Right ventricle myocardium inferior (tissue), 1 donor: ENCODE measurements around the gene PCDHGA3. TPM values are rescaled to one million over a fixed set of nuclear protein-coding genes. Genes with fewer than 3 reads are reported as not detected.
"Not testable (repeated sequence)": the region's sequence is repeated elsewhere in the genome, so short reads cannot be mapped to it uniquely, and the experiment has no call there.

Experiments
- ATAC-seq: fragments of 200-7000 bp; cut with Tn5 transposase; one replicate; pipeline ENCODE4 v1.9.1; 2020; ENCODE audit warnings: mild to moderate bottlenecking, moderate library complexity
- DNase-seq: peaks from one replicate; pipeline ENCODE4 v3.0.0; 2021; ENCODE audit errors: missing footprints
- intact Hi-C: fragments of 100-400 bp; cut with DNase I; formaldehyde crosslinking; loops from one replicate; pipeline ENCODE4 v1.11.0; 2022
- long read RNA-seq: library from polyadenylated mRNA; unstranded; transcript quantifications from one replicate; pipeline ENCODE4 v2.0.0, GENCODE V29; 2021
- total RNA-seq: library from RNA; stranded (reverse); fragmentation: NEBNext Ultra II Directional; extraction: Animal tissue kit (Norgen Biotek cat#: 25700); gene quantifications from one replicate; pipeline ENCODE4 v1.2.1, GENCODE V29; 2021
- donor health status: DM: no; HTN: yes; CAD: no; lungs with severe emphysema.

PCDHGA3 gene
- total RNA-seq = 9.8 TPM
- long read RNA-seq = 0 reads

DNA sequence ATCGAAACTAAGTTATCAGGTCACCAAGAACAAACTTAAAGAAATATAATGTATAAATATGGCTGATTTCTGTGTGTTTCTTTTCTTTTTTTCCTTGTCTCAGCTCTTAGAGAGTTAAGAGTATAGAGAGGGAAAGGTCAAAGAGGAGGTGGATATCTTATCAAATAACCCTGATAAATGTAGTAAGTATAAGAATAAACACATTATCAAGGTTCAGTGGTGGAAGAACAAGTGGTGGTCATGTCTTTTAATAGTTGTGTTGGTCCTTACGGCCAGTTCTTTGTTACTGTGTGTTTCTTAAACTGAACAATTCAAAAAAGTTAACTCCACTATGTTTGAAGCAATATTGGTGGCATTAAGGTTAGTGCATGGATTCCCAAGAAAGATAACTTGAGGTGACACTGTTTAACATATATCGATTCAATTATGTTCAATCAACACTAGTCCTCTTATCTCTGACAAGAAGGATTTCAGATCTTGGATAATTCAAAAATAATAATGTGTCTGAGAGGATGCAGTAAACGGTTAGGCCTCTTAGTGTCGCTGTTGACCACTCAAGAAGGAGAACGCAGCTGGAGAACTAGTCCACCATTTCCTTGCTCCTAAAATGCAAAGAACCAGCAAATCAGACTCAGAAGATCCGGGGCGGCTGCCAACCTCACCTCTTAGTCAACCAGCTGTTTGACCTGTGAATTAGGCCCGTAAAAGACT is at the start of gene PCDHGA3:
Gene PCDHGA3 (plus strand): TSS at position 588 of the 711 bp plus-strand sequence. CDS start 205 bp downstream, outside the sequence.
- intact Hi-C loops = no loop called here

DNA sequence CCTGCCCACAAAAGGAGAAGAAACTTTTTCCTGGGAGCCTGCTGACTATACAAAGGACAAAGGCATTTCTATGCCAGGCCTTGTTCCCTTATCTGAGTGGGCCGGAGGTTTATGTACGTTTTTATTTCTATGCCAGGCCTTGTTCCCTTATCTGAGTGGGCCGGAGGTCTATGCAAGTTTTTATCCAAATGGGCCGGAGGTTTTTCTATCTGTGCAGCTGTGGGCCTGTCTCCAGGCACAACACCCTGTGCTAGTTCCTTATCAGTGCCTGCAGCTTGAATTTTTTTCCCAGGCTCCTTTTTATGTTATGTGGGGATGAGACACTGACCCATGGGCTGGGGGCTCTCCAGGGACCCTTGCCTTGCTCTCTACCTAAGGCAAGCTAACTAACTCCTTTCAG is 45.3 kb upstream of the PCDHGA3 start:
- ATAC-seq (no peak), DNase-seq (no peak)
- intact Hi-C loops = no loop called here

More for the DNA sequence above, at the start of gene PCDHGA3:
- no peak for DNase-seq
- peak; percentile 56 for ATAC-seq

DNA sequence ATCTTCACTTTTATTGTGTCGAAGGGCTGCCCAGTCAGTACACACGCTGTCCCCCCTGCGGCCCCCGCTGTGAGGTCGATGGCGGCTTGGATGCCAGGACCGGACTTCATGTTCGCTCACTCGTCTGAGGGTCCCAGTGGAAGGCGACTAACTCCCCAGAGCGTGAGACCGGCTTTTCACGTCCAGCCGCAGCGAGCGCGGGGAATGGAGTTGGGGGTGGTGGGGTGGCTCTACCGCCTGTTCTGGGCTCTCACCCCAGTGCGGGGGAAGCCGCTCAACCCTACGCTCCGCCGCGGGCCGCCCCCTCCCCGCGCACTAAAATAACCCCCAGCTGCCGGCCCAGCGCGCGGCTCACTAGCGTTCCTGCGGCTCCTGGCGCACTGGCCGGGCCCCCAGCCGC is 39.9 kb upstream of the PCDHGA3 start, which contains the start of gene SLC25A2:
Gene SLC25A2 (minus strand): TSS at position 294 of the 400 bp plus-strand sequence. CDS start 184 bp downstream, at position 110.
- DNase-seq = no peak
- ATAC-seq = no peak
- intact Hi-C loops = no loop called here

DNA sequence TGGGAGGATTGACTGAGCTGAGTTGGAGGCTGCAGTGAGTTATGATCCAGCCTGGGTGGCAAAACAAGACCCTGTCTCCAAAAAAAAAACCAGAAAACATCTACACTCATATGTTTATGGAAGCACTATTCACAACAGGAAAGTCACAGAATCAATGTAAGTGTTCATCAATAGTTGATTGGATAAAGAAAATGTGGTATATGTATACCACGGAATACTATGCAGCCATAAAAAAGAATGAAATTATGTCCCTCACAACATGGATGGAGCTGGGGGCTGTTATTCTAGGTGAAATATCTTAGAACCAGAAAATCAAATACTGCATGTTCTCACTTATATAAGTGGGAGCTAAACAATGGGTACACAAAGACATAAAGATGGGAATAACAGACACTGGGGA is 37.0 kb upstream of the PCDHGA3 start:
- ATAC-seq = no peak
- DNase-seq = no peak
- intact Hi-C loops = no loop called here

DNA sequence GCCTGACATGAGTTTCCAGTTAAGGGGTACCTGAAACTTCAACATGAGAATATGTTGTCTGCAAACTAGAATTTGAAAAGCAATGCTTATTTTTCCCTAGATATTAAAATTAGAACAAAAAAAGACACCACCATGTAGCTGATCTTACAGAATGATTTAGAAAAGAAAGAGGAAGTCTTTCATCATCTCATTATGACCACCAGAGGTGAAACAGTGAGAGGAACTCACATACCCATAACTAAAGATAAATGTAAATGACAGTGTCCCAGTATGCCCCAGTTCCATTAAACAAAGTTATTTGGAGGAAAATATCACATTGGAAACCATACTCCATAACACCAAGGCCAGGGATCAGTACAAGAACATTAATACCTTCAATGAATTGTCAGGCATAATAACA is 29.9 kb upstream of the PCDHGA3 start:
- intact Hi-C loops = no loop called here
- no peak for ATAC-seq

DNA sequence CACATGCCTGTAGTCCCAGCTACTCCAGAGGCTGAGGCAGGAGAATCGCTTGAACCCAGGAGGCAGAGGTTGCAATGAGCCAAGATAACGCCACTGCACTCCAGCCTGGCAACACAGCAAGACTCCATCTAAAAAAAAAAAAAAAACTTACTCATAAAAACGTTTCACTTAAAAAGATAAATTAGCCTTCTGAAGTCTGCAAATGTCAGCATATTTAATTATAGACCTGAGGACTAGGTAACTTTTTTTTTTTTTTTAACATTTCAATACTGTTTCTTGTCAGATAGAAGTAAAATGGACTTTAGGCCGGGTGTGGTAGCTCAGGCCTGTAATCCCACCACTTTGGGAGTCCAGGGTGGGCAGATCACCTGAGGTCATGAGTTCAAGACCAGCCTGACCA is 26.7 kb upstream of the PCDHGA3 start:
- DNase-seq, ATAC-seq, intact Hi-C loops: not testable (repeated sequence)

More for the DNA sequence above, 29.9 kb upstream of the PCDHGA3 start:
- no peak for DNase-seq

DNA sequence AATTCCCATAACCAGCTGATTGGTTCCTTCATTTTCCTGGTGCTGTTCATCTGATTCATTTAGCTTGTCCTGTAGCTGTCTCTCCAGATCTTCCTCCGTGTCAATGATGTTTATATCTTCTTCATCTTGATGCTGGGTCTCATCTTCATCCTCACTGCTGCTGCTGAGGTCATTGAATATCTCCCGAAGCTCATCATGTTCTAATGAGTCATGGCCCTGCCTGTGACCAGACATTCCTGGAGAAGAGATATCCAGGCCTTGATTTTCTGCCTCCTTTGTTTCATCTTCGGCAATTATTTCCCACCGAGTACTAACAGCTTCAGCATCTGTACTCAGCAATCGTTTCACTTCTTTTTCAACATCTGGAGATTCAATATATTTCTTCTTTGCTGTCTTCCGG is 24.4 kb upstream of the PCDHGA3 start:
- ATAC-seq (no peak), DNase-seq (no peak)
- intact Hi-C loops = no loop called here

DNA sequence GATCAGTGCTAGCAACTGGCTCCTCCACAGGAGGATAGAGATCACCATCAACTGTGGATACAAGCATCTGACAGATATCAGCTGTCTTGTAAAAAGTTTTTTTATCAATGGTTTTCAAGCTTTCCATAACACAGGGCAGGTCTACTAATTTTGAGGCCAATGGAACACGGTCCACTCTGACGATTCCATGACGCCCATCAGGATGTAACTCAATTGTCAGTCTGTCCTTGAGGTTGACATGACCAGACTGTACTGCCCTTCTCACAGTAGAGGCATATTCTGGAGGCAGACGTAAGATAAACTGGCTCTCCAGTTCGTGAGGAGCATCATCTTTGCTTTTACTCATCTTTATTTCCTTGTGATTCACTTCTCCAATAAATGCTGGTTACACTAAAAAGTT is 23.9 kb upstream of the PCDHGA3 start:
- no peak for ATAC-seq
- intact Hi-C loops = loop anchor here (2.0 to 10.0 kb wide), 2 partner anchors 105 to 241 kb away; partner anchors contain the start of gene PCDHB13
- DNase-seq = no peak

DNA sequence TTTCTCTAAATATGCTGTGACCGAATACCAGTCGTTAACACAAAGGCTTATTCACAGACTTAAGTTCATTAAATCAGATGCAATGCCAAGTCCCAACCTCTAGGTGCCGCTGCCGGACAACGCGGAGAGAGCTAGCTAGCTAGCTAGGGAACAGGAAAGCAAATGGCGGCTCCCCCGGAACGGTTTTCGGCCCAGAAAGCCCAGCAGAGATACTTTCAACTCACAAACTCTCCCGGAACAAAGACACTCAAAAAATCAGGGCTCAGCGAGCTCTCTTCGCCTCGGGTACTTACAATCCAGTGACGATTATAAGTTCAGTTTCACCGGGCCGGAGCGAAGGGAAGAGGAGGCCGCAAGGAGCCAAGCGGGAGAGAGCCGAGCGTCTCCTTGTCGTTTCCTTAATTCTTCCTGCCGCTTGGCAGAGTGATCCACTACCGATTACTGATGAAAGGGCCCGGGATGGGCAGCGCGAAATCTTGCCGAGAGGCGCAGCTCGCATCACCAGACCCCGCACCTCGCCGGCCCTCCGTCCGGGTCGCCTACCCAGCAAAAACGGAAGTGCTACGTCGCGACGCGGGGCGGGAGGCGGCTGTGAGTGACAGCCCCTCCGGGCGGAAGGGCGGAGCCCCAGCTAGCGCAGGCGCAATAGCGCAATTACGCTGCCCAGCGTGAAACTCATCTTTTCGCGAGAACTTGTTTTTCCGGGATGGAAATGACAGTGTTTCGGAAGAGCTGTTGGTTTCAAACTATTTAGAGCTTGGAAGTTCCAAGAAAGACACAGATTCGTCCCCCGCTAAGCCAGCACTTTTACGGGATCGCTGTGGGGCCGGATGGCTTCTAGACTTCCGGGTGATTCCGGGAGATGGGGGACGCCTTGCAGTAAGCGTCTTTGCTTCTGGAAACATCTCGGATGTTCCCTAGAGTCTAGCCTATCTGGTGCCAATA is 23.1 kb upstream of the PCDHGA3 start, which contains the start of gene TAF7:
Gene TAF7 (minus strand): TSS at position 560 of the 945 bp plus-strand sequence. CDS start 740 bp downstream, outside the sequence.
- ATAC-seq = peak; percentile 99

DNA sequence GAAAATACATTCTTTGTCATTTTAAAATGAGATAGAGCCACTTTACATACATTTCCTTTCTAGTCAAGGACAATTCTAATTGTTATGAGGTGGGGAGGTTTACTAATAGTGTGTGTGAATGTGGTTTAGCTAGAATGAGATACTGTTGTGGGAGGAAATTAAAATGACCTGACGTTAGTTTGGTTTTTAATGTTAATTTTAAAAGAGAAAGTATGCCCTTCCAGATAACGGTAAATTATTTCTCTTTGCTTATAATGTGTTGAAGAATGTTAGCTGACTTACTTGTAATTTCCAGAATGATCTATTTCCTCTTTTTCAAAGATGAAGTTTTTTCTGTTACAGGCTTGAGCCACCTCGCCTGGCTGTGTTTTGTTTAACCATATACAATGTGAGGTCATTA is 21.4 kb upstream of the PCDHGA3 start:
- intact Hi-C loops = loop anchor here (10.0 kb wide), 1 partner anchor 107 kb away; the partner anchor contains the start of gene PCDHB13
- ATAC-seq (no peak), DNase-seq (no peak)

More for the DNA sequence above, 23.1 kb upstream of the PCDHGA3 start, which contains the start of gene TAF7:
- intact Hi-C loops = loop anchor here (2.0 to 10.0 kb wide), 2 partner anchors 106 to 240 kb away; partner anchors contain the start of gene PCDHB13
- peak; percentile 96 for DNase-seq

DNA sequence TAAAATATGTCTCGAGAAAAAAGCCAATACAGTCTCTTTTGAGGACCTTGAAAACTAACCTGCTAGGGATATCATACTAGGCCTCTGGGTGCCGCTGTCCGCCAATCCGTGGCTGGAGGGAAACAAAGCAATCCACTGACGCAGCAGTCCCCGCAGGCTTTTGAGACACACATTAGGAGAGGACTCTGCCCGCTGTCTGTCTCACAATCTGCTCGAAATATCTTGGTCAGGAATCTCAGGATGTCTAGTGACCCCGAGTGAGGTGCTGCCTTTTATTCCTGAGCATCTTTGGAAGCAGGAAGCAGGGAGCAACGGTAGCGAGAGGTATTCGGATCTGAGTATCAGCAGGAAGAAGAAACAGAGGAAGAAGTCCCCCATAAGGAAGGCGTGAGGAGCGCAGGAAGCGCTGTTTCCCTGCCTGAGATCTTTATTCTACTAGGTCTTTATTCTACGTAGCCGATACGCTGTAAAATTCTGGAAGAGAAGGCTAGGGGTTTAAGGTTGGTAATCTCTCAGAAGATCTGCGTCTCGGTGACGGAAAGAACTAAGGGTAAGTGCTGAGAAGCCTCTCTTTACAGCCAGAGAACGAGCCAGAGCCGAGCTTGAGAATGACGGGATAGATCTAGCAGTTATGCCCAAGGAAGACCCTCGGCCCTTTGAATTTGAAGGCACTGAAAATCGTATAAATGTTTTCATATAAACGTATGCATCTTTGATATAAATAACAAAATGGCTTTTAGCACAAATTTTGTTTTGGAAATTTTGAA is 17.4 kb upstream of the PCDHGA3 start:
- intact Hi-C loops = loop anchor here (10.0 kb wide), 1 partner anchor 111 kb away; the partner anchor contains the start of gene PCDHB13
- ATAC-seq (peak; percentile 89), DNase-seq (peak; percentile 80)

DNA sequence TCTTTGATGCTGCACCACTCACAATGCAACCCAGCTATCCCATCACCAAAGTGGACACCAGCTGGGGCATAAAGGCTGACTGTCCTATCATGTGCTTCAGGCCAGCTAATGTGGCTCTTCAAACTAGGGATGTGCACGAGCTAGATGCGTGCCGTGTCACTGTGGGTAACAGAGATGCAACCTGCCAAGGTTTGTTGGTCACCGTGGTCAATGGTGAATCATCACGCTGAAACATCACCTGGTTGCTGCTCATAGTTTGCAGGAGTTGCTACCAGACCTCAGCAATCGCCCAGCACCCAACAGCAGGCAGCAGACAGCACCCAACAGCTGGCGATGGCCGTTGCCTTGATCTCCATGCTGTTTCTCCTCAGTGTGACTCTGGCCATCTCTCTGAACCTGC is 15.4 kb upstream of the PCDHGA3 start:
- intact Hi-C loops = loop anchor here (10.0 kb wide), 1 partner anchor 113 kb away; the partner anchor contains the start of gene PCDHB13
- DNase-seq (peak; percentile 48), ATAC-seq (no peak)

DNA sequence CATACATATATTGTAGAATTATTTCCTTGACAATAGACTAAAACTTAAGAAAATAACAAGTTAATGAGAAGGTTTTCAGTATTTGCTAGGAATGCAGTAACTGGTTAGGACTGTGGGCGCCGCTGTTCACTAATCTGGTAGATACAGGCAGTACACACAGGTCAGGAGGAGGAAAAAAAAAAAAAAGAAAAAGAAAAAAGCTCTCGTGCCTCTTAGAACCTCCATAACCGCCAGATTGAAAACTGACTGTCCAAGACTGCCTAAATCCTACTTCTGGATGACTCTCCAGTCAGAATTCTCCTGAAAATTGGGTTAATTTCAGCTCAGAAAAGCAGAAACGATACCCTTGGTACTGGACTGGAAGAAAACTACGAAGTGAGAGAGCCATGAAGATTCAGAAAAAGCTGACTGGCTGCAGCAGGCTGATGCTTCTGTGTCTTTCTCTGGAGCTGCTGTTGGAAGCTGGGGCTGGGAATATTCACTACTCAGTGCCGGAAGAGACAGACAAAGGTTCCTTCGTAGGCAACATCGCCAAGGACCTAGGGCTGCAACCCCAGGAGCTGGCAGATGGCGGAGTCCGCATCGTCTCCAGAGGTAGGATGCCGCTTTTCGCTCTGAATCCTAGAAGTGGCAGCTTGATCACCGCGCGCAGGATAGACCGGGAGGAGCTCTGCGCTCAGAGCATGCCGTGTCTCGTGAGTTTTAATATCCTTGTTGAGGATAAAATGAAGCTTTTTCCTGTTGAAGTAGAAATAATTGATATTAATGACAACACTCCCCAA is 13.1 kb upstream of the PCDHGA3 start, which contains the start of gene PCDHGA1:
Gene PCDHGA1 (plus strand): TSS at position 216 of the 782 bp plus-strand sequence.
- peak; percentile 45 for DNase-seq
- ATAC-seq = peak; percentile 62
- intact Hi-C loops = no loop called here

DNA sequence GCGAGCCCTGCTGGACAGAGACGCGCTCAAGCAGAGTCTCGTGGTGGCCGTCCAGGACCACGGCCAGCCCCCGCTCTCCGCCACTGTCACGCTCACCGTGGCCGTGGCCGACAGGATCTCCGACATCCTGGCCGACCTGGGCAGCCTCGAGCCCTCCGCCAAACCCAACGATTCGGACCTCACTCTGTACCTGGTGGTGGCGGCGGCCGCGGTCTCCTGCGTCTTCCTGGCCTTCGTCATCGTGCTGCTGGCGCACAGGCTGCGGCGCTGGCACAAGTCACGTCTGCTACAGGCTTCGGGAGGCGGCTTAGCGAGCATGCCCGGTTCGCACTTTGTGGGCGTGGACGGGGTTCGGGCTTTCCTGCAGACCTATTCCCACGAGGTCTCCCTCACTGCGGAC is 11.1 kb upstream of the PCDHGA3 start:
- ATAC-seq, intact Hi-C loops, DNase-seq: not testable (repeated sequence)

DNA sequence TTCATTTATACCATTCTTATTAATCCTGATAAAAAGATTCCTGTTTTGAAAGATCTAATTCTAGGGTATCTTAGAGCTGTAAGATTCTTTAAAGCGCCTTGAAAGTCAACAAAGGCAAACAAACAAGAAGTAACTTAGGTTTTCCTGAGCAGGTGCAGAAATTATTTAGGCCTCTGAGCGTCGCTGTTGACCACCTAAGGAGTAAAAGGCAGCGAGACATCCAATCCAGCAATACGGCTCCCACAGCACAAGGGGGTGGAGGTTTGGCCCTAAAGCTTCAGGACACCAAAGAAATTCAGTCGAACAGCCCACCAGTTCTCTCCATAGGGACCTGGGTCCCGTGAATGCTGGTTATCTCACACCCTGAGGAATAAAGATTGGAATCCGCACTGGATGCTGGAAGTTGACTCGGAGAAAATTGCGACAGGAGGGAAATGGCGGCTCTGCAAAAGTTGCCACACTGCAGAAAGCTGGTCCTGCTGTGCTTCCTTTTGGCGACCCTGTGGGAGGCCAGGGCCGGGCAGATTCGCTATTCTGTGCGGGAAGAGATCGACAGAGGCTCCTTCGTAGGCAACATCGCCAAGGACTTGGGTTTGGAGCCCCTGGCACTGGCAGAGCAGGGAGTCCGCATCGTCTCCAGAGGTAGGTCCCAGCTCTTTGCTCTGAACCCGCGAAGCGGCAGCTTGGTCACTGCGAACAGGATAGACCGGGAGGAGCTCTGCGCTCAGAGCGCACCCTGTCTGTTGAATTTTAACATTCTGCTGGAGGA is 4.9 kb upstream of the PCDHGA3 start, which contains the start of gene PCDHGA2:
Gene PCDHGA2 (plus strand): TSS at position 223 of the 769 bp plus-strand sequence.
- peak; percentile 66 for DNase-seq
- intact Hi-C loops = loop anchor here (5.0 kb wide), 1 partner anchor 224 kb away; no protein-coding TSS in a partner anchor
- ATAC-seq = peak; percentile 70

DNA sequence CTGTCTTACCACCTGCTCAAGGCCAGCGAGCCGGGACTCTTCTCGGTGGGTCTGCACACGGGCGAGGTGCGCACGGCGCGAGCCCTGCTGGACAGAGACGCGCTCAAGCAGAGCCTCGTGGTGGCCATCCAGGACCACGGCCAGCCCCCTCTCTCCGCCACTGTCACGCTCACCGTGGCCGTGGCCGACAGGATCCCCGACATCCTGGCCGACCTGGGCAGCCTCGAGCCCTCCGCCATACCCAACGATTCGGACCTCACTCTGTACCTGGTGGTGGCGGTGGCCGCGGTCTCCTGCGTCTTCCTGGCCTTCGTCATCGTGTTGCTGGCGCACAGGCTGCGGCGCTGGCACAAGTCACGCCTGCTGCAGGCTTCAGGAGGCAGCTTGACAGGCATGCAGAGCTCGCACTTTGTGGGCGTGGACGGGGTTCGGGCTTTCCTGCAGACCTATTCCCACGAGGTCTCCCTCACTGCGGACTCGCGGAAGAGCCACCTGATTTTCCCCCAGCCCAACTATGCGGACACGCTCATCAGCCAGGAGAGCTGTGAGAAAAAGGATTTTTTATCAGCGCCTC is 2.8 kb upstream of the PCDHGA3 start:
- intact Hi-C loops, DNase-seq, ATAC-seq: not testable (repeated sequence)
